Mucosa of descending colon (tissue), 3 donors: Measurements from ENCODE around the gene PITRM1. TPM values are rescaled to one million over a fixed set of nuclear protein-coding genes. Genes with fewer than 3 reads are reported as not detected.

Experiments used
- ATAC-seq: fragments of 200-7000 bp; cut with Tn5 transposase; one replicate; pipeline ENCODE4 v1.9.1; 2020; ENCODE audit warnings: mild to moderate bottlenecking, moderate library complexity
- DNase-seq, 3 donors: peaks; one replicate each; pipeline ENCODE4 v3.0.0-alpha.2; 2020
- H3K36me3 ChIP-seq: fragments of 200-600 bp; one replicate; pipeline ENCODE4 v1.8.0; 2021; ENCODE audit warnings: low read depth, mild to moderate bottlenecking
- H3K4me1 ChIP-seq: fragments of 200-600 bp; one replicate; pipeline ENCODE4 v1.8.0; 2021; ENCODE audit warnings: low read depth, mild to moderate bottlenecking
- H3K4me3 ChIP-seq: fragments of 200-600 bp; one replicate; pipeline ENCODE4 v1.8.0; 2021; ENCODE audit warnings: mild to moderate bottlenecking
- H3K9me3 ChIP-seq: fragments of 200-600 bp; one replicate; pipeline ENCODE4 v1.8.0; 2021; ENCODE audit warnings: mild to moderate bottlenecking
- intact Hi-C, 2 donors: fragments of 100-400 bp; cut with DNase I in 1 of 2; cut with micrococcal nuclease in 1 of 2; formaldehyde crosslinking; loops; one replicate each; pipeline versions ENCODE4 v1.11.0 to v1.11.1; 2022; cut with DNase I, micrococcal nuclease
- total RNA-seq, 3 donors: library from RNA; stranded (reverse); fragmentation: NEBNext Ultra II Directional in 2 of 3; extraction: Animal tissue kit (Norgen Biotek cat#: 25700) in 2 of 3; gene quantifications; one replicate each; pipeline versions ENCODE4 v1.2.1 to v1.2.4, GENCODE V29; 2021 to 2023
- TF ChIP-seq, protein P1 (sequence below): fragments of 200-600 bp; IDR thresholded peaks from one replicate; pipeline ENCODE4 v1.8.0; 2022; ENCODE audit warnings: antibody characterized with exemption, mild to moderate bottlenecking
- donor health status: DM: no; HTN: no; CAD: no; lungs with moderate emphysema.
- donor health status: DM: no; HTN: no; CAD: no.
- donor health status: DM: no; HTN: yes; CAD: no.

Gene PITRM1
- total RNA-seq, 3 donors from 2014 or later, result 50.8 to 53.9 (median 51.3) TPM

- Histone ChIP-seq H3K4me1 (no peaks in the 10 kb centered on the region), H3K36me3 (no peaks in the 10 kb centered on the region), H3K4me3 (no peak overlapping the region), H3K9me3 (peaks cover 6% of the 10 kb centered on the region)
- DNase-seq, result peak in 1 of 3 donors; percentile 46
- no peak for ATAC-seq
- intact Hi-C loops, result no loop called here
- TF ChIP-seq, protein P1, sequence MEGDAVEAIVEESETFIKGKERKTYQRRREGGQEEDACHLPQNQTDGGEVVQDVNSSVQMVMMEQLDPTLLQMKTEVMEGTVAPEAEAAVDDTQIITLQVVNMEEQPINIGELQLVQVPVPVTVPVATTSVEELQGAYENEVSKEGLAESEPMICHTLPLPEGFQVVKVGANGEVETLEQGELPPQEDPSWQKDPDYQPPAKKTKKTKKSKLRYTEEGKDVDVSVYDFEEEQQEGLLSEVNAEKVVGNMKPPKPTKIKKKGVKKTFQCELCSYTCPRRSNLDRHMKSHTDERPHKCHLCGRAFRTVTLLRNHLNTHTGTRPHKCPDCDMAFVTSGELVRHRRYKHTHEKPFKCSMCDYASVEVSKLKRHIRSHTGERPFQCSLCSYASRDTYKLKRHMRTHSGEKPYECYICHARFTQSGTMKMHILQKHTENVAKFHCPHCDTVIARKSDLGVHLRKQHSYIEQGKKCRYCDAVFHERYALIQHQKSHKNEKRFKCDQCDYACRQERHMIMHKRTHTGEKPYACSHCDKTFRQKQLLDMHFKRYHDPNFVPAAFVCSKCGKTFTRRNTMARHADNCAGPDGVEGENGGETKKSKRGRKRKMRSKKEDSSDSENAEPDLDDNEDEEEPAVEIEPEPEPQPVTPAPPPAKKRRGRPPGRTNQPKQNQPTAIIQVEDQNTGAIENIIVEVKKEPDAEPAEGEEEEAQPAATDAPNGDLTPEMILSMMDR, result no peak
These were observed 42.8 kb downstream of the PITRM1 start for GRCh38 chr10:3129581-3130340.

DNA sequence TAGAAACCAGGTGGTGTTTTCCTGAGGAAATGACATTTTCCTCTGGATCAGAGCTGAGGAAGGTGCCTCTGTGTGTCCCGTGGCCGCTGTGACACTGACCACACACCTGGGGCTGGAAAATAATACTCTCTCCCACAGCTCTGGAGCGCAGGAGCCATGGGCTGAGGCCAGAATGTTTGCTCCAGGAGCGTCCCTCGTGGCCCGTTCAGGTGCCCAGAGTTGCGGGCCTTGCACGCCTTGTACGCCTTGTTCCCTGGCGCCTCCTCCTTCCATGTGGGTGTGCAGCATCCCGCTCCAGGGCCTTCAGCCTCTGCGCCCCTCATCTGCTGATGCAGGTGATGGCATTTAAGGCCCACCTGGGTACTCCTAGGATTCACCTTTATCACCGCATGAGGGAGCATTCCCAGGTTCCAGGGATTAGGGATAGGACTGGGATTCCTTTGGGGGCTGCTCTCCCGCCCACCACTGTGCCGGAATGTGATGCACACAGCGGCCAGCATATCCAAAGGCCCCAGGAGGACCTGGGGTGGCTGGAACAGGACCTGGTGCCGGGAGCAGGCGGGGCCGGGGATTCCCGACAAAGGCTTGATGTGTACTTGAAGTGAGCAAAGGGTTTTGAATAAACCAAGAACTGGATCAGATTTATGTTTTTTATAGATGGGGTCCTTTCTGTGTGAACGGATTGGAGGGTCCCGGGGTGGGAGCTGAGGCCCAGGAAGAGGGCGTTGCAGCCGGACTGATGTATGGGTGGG, 44.0 kb downstream of the PITRM1 start:
- H3K9me3 ChIP-seq, result peaks cover 6% of the 10 kb centered on the region
- DNase-seq, result peak in 1 of 3 donors; percentile 28
- no peak for ATAC-seq
- no peaks in the 10 kb centered on the region for H3K4me1 ChIP-seq
- H3K4me3 ChIP-seq, result no peak overlapping the region
- intact Hi-C loops, result no loop called here
- no peaks in the 10 kb centered on the region for H3K36me3 ChIP-seq
- TF ChIP-seq, protein P1, result no peak

GRCh38 chr10:3127921-3128320, 44.7 kb downstream of the PITRM1 start:
- H3K36me3 ChIP-seq, result no peaks in the 10 kb centered on the region
- peaks cover 6% of the 10 kb centered on the region for H3K9me3 ChIP-seq
- no peaks in the 10 kb centered on the region for H3K4me1 ChIP-seq
- TF ChIP-seq, protein P1, result no peak
- intact Hi-C loops, result no loop called here
- ATAC-seq (no peak), DNase-seq (peak in 1 of 3 donors; percentile 25)
- no peak overlapping the region for H3K4me3 ChIP-seq

GRCh38 chr10:3126741-3127346, 45.7 kb downstream of the PITRM1 start:
- ATAC-seq (peak; percentile 29), DNase-seq (peak; percentile 46 to 53 (median 51))
- H3K9me3 ChIP-seq, result peaks cover 6% of the 10 kb centered on the region
- intact Hi-C loops, result no loop called here
- H3K4me1 ChIP-seq, result no peaks in the 10 kb centered on the region
- H3K36me3 ChIP-seq, result no peaks in the 10 kb centered on the region
- no peak overlapping the region for H3K4me3 ChIP-seq
- TF ChIP-seq, protein P1, result no peak

DNA sequence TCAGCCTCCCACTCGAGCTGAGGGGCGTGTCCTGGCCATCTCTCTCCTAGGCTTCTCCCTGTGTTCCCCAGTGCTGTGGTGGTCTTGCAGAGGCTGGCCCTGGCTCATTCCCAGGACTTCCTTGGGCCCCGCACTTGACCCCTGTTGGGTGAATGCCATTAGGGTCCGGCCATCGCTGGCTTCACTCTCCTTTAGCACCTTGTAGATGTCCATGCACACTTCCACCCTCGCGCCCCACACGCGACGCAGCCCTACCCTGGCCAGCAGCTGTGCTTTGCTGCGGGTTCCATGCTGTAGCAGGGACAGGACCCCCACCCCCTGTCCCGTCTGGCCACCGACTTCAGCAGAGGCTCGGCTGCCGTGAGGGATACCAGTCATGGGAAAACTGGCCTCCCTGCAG, 46.3 kb downstream of the PITRM1 start:
- Histone ChIP-seq H3K9me3 (peaks cover 6% of the 10 kb centered on the region), H3K36me3 (no peaks in the 10 kb centered on the region), H3K4me3 (no peak overlapping the region), H3K4me1 (no peaks in the 10 kb centered on the region)
- peak in 1 of 3 donors; percentile 41 for DNase-seq
- ATAC-seq, result no peak
- intact Hi-C loops, result no loop called here
- TF ChIP-seq, protein P1, result no peak
